Activated CD4-positive, CD25-positive, alpha-beta regulatory T cell treated with anti-CD3 and anti-CD28 coated beads, Interleukin-2, amount 50 U/mL, for 16 hours (primary cell): ENCODE measurements around the gene CD200R1L.

Source experiments
- DNase-seq: peaks from one replicate; pipeline ENCODE4 v3.0.0-alpha.2; 2020; ENCODE audit warnings: low read depth, low spot score

The CD200R1L gene

DNA sequence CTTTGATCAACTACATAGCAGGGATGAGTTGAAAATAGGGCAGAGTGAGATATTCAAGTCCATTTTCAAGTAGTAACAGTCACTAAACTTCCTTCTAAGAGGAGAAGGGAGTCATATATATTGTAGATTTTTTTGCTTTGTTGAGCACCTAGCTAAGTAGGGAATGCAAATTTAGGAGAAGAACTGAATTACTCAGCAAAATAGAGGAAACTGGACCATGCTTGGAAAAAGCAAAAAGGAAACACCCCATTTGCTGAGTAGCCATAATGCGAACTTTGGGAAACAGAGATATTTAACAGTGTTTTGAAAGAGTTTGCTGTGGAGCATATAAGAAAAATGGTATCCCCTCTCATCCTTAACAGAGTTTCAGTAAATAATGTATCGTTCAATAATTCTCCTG is 54.9 kb downstream of the CD200R1L start:
- DNase-seq = no peak

DNA sequence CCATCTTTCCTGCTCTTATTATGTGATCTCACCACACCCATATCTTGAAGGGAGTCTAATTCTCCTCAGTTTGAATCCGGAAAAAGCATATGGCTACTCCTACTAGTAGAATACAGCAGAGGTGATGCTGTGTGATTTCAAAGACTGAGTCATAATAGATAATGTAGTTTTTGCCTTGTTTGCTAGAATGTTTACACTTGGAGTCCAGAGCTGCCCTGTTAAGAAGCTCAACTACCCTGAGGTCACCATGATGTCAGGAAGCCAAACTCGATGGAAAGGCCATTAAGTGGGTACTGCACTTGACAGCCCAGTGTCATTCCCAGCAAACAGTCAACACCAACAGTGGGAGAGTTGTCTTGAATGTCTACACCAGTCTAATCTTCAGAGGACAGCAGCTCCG is 56.9 kb downstream of the CD200R1L start:
- DNase-seq = no peak

DNA sequence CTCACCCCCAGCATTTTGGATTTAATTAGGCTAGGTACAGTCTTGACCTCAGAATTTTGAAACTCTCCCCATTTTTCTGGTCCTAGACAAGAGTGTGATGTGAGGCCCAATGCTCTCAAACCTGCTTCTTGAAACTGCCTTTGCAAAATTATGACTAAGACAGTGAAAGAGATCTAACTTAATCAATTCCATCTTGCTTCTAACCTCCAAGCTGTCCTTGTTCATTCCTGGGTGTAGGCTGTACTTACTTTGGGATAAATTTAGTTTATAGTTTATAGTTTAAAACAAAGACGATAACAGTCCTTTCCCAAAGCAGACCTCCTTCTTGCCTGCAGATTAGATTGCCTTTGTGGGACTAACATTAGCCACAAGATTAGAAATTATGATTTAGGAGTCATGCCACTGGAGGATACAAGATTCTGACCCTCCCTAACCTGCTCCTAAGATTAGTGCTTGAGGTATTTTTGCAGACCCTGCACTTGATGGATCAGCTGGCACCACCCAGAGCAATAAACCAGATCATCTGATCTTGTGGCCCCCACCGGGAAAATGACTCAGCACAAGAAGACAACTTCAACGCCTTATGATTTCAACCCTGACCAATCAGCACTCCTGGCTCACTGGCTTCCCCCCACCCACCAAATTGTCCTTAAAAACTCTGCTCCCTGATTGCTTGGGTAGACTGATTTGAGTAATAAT is 59.6 kb downstream of the CD200R1L start:
- no peak for DNase-seq

GRCh38 chr3:112786002-112786590 is 60.6 kb downstream of the CD200R1L start:
- DNase-seq = no peak

DNA sequence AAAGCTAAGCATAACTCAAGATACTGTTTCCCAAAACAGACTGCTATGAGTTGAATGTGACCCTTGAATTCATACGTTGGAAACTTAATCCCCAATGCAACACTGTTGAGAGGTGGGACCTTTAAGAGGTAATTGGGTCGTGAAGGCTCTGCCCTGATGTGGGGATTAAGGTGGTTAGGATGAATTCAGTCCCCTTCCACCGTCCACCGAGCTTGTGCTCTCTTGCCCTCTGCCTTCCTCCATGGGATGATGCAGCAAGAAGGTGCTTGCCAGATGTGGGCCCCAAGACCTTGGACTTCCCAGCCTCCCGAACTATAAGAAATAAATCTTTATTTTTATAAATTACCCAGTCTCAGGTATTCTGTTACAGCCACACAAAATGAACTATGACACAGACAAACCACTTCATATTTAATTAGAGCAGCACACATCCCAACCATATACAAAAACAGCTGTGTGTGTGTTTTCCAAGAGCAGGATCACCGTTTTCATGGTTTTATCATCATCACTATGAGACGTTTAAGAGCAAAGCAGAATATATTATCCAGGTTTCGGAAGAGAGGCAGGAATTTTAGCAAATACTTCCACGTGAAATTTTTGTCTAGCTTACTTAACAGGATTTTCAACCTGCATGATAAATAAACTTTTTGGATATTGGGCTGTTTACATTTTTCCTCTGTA is 61.2 kb downstream of the CD200R1L start:
- no peak for DNase-seq

DNA sequence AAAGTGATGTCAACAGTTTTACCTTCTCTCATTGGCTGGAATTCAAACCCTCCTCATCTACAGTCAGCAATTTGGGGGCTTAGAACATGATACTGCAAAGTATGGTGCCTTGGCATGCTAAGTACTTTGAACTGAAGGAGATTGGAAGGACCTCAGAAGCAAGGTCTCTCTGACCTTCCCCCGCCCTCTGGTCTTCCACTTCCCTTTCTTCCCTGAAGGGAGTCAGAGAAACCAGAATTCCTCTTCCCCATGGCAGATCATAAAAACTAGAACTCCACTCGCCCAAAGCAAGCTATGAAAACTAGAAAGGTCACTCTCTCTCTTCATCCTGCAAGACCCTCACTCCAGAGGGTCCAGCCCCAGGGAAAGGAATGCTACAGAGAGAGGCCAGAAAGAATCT is 64.2 kb downstream of the CD200R1L start:
- no peak for DNase-seq

DNA sequence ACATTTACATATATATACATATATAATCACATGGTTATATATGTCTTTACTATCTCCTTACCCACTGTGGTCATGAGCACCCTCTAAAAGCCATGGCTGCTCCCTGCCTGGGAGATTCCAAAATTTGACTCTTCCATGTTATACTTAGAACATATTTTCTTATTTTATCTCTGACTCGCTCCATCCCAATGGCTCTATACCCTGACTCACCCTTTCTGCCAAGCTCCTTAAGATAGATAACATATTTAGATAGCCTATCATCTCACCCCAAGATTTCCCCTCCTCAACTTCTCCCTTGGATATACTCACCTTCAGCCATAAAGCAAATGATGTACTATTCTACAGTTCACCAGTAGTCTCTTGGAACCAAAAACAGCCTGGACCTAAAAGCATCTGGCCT is 65.1 kb downstream of the CD200R1L start:
- DNase-seq = no peak

GRCh38 chr3:112779558-112780480 is 66.8 kb downstream of the CD200R1L start:
- DNase-seq = no peak

DNA sequence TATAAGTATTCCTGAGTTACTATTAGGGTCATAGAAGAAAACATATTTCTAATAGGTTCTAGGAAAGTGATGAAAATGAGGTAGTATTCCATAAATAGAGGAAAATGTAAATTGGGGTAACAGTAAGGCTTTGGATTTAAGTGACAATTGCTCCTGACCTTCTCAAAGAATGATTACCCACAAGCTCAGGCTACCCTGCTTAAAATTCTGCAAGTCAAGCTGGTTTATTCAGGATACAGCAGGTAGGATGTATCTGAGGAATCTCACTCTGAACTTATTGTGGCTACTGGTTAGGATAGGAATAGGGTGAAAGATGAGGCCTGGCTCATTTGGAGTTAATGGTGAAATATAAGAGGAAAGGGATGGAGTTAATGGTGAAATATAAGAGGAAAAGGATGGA is 67.7 kb downstream of the CD200R1L start:
- no peak for DNase-seq

GRCh38 chr3:112778353-112778948 is 68.2 kb downstream of the CD200R1L start:
- no peak for DNase-seq

DNA sequence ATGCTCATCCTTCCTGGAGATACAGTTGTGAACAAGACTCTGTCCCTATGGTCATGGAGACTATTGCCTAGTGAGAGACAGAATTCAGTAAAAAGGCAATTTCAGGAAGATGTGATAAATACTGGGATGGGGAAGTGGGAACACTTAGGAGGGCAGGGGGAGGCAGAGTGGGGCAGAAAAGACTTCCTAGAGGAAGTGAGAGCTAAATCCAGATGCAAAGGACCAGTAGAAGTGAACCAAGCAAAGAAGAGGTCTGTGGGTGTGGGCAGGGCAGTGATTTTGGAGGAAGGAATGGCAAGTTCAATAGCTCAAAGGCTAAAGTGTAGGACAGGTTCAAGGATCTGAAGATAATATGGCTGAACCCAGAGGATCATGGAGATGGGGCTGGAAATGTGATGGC is 68.9 kb downstream of the CD200R1L start:
- DNase-seq = no peak

DNA sequence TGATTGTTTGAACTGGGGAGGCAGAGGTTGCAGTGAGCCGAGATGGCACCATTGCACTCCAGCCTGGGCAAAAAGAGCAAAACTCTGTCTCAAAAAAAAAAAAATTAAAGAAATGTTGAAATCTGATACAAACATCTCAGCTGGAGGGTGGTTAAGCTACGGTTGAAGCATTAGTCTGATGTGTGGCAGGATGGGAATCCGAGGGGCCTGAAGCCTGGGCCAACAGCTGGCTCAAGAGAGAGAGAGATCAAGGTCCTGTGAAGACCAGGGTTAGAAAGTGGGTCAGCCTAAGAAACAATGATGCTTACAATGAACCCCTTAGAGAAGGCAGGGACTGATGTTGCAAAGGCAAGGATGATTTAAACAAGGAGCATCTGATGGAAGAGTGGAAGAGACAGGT is 69.8 kb downstream of the CD200R1L start:
- no peak for DNase-seq

GRCh38 chr3:112776000-112776399 is 70.7 kb downstream of the CD200R1L start:
- no peak for DNase-seq

DNA sequence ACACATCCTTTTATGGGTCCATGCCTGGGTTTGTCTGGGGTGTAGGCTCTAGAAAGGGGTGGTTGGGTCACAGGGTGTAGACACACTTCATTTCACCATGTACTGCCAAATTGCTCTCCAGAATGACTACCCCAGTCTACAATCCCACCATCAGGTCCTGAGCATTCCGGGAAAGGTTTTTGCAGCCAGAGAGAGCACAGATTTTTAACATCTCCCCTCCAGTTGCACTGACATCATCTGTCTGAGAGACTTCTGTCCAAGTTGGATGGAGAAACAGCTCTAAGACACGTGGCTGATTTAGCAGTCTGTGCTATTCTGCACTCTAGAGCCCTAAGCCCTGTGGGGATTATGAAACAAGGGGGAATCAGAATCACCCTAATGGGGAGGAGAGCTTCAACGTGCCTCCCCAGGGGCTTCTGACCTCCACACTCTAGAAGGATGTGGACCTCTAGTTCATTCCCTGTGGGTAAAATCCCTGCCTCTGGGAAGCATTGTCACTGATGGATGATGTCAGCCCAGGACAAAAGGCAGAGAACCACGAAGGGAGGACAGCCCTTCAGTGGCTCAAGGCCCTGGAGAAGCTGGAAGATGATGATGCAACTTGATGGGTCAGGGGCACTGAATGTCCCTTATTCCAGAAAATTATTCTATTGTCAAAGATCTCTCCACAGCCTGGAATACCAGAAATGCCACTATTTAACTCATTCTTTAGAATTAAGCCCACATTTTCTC is 71.5 kb downstream of the CD200R1L start:
- DNase-seq = no peak

- DNase-seq = no peak
Measured at GRCh38 chr3:112774293-112774926, 72.3 kb downstream of the CD200R1L start.

- peak; percentile 1 for DNase-seq
Measured at GRCh38 chr3:112773864-112774263, 72.8 kb downstream of the CD200R1L start.

- no peak for DNase-seq
Measured at GRCh38 chr3:112770951-112771350, 75.7 kb downstream of the CD200R1L start.

DNA sequence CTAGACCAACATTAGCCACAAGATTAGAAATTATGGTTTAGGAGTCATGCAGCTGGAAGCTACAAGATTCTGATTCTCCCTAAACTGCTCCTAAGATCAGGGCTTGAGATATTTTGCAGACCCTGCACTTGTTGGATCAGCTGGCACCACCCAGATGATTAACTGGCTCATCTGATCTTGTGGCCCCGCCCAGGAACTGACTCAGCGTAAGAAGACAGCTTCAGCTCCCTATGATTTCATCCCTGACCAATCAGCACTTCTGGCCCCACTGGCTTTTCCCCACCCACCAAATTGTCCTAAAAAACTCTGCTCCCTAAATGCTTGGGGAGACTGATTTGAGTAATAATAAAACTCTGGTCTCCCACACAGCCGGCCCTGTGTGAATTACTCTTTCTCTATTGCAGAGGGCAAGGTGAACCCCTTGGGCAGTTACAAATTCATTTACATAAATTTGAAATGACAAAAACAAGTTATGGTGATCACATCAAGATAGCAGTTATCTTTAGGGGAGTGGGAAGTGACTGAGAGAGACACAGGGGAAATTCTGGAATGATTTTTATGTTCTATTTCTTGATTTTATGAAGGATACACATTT is 76.5 kb downstream of the CD200R1L start:
- DNase-seq = no peak

GRCh38 chr3:112769286-112769978 is 77.2 kb downstream of the CD200R1L start:
- no peak for DNase-seq
